Neural cell (in vitro differentiated cells): Measurements from ENCODE around the gene CACNA2D4. TPM values are rescaled to one million over a fixed set of nuclear protein-coding genes. Genes with fewer than 3 reads are reported as not detected.

Experiments used
- H2AFZ ChIP-seq: fragments of 200-600, 300-800 bp; sonication (generic), shearing (Covaris generic); 2 replicates; pipeline ENCODE4 v1.6.0; 2014; ENCODE audit warnings: low read depth, mild to moderate bottlenecking, antibody characterized with exemption, low read length, moderate library complexity
- H3F3A ChIP-seq: fragments of 200-600 bp; shearing (Covaris generic); 2 replicates; pipeline ENCODE4 v1.6.1; 2016; ENCODE audit warnings: mild to moderate bottlenecking, moderate library complexity, mixed read lengths, antibody characterized with exemption, low read length; ENCODE audit not compliant: insufficient read depth, poor library complexity, severe bottlenecking
- H3K27ac ChIP-seq: fragments of 200-600, 300-800 bp; sonication (generic), shearing (Covaris generic); 2 replicates; pipeline ENCODE4 v1.5.1; 2014; ENCODE audit warnings: mild to moderate bottlenecking, low read length, moderate library complexity
- H3K27me3 ChIP-seq: fragments of 300-800, 200-600 bp; sonication (generic), shearing (Covaris generic); 2 replicates; pipeline ENCODE4 v1.6.0; 2014; ENCODE audit warnings: mild to moderate bottlenecking, low read depth, low read length, moderate library complexity; ENCODE audit not compliant: insufficient read depth
- H3K36me3 ChIP-seq: fragments of 300-800, 200-600 bp; sonication (generic), shearing (Covaris generic); 2 replicates; pipeline ENCODE4 v1.5.1; 2014; ENCODE audit warnings: mild to moderate bottlenecking, antibody characterized with exemption, low read length, moderate library complexity; ENCODE audit not compliant: insufficient read depth
- H3K4me2 ChIP-seq: fragments of 300-800, 200-600 bp; sonication (generic), shearing (Covaris generic); 2 replicates; pipeline ENCODE4 v1.6.0; 2014; ENCODE audit warnings: mild to moderate bottlenecking, low read length
- H3K4me3 ChIP-seq: fragments of 300-800, 200-600 bp; sonication (generic), shearing (Covaris generic); 2 replicates; pipeline ENCODE4 v1.5.1; 2014; ENCODE audit warnings: mild to moderate bottlenecking, low read length, moderate library complexity
- H3K79me2 ChIP-seq: fragments of 200-600 bp; shearing (Covaris generic); replicated peaks from 2 replicates; pipeline ENCODE4 v1.6.0; 2014; ENCODE audit warnings: mild to moderate bottlenecking, low read length, moderate library complexity; ENCODE audit not compliant: insufficient read depth
- H3K9ac ChIP-seq: fragments of 300-800, 200-600 bp; sonication (generic), shearing (Covaris generic); 2 replicates; pipeline ENCODE4 v1.6.1; 2016; ENCODE audit warnings: mild to moderate bottlenecking, low read length, mixed read lengths
- H3K9me2 ChIP-seq: fragments of 200-600 bp; shearing (Covaris generic); 2 replicates; pipeline ENCODE4 v1.6.1; 2016; ENCODE audit warnings: mild to moderate bottlenecking, low read length, mixed read lengths; ENCODE audit not compliant: insufficient read depth
- H3K9me3 ChIP-seq: fragments of 200-600, 300-800 bp; sonication (generic), shearing (Covaris generic); 2 replicates; pipeline ENCODE4 v1.6.1; 2016; ENCODE audit warnings: mild to moderate bottlenecking, mixed run types, low read length, moderate library complexity, mixed read lengths
- H4K20me1 ChIP-seq: fragments of 200-600 bp; shearing (Covaris generic); 2 replicates; pipeline ENCODE4 v1.6.1; 2016; ENCODE audit warnings: mild to moderate bottlenecking, mixed run types; ENCODE audit not compliant: insufficient read depth
- EP300 ChIP-seq: fragments of 450-650 bp; conservative IDR thresholded peaks from 2 replicates; pipeline ENCODE4 v1.6.1; 2014; ENCODE audit warnings: antibody characterized with exemption, mild to moderate bottlenecking, moderate library complexity; ENCODE audit not compliant: poor library complexity, severe bottlenecking
- EZH2 ChIP-seq: fragments of 200-600, 300-800 bp; shearing (Covaris generic), sonication (generic); IDR thresholded peaks from 2 replicates; pipeline ENCODE4 v1.6.1; 2014; ENCODE audit warnings: antibody characterized with exemption, low read length, borderline replicate concordance, mild to moderate bottlenecking; ENCODE audit not compliant: insufficient read depth, poor library complexity, severe bottlenecking
- MXI1 ChIP-seq: fragments of 450-650 bp; conservative IDR thresholded peaks from 2 replicates; pipeline ENCODE4 v1.6.1; 2014; ENCODE audit warnings: antibody characterized with exemption, mild to moderate bottlenecking; ENCODE audit not compliant: poor library complexity, severe bottlenecking
- POLR2AphosphoS5 ChIP-seq: IDR thresholded peaks from 2 replicates; pipeline ENCODE4 v1.6.1; 2012
- RAD21 ChIP-seq: fragments of 450-650 bp; conservative IDR thresholded peaks from 2 replicates; pipeline ENCODE4 v1.6.1; 2014; ENCODE audit warnings: antibody characterized with exemption, mild to moderate bottlenecking, moderate library complexity
- REST ChIP-seq: IDR thresholded peaks from 2 replicates; pipeline ENCODE4 v1.6.1; 2012; ENCODE audit warnings: borderline replicate concordance
- SMC3 ChIP-seq: fragments of 450-650 bp; conservative IDR thresholded peaks from 2 replicates; pipeline ENCODE4 v1.6.1; 2014; ENCODE audit warnings: antibody characterized with exemption, mild to moderate bottlenecking, moderate library complexity; ENCODE audit not compliant: poor library complexity
- TAF1 ChIP-seq: IDR thresholded peaks from 2 replicates; pipeline ENCODE4 v1.6.1; 2012; ENCODE audit warnings: low read depth
- polyA plus RNA-seq: library from polyadenylated mRNA; depleted of rRNA; stranded (reverse); fragments of >200 nt; gene quantifications from 2 replicates; pipeline ENCODE4 v1.2.3, GENCODE V29; 2014
- TF ChIP-seq, protein P1 (sequence below): fragments of 450-650 bp; IDR thresholded peaks from 2 replicates; pipeline ENCODE4 v1.5.1; 2014; ENCODE audit warnings: antibody characterized with exemption, mild to moderate bottlenecking, moderate library complexity; ENCODE audit not compliant: poor library complexity, severe bottlenecking

The CACNA2D4 gene
- polyA plus RNA-seq, 1 donor from 2014 or later: not detected

GRCh38 chr12:1793426-1794210 is 124.8 kb downstream of the CACNA2D4 start:
- Histone ChIP-seq H3K9ac (no peak overlapping the region), H3K4me3 (no peak overlapping the region), H3K36me3 (no peaks in the 10 kb centered on the region), H3F3A (no peaks in the 10 kb centered on the region), H4K20me1 (no peaks in the 10 kb centered on the region), H3K27me3 (no peaks in the 10 kb centered on the region), H2AFZ (no peak overlapping the region), H3K9me2 (no peaks in the 10 kb centered on the region), H3K79me2 (no peaks in the 10 kb centered on the region), H3K9me3 (no peaks in the 10 kb centered on the region), H3K27ac (no peak overlapping the region), H3K4me2 (no peak overlapping the region)
- TF ChIP-seq TAF1: no peak
- TF ChIP-seq MXI1: no peak
- TF ChIP-seq RAD21: no peak
- no peak for TF ChIP-seq EZH2
- TF ChIP-seq, protein P1, sequence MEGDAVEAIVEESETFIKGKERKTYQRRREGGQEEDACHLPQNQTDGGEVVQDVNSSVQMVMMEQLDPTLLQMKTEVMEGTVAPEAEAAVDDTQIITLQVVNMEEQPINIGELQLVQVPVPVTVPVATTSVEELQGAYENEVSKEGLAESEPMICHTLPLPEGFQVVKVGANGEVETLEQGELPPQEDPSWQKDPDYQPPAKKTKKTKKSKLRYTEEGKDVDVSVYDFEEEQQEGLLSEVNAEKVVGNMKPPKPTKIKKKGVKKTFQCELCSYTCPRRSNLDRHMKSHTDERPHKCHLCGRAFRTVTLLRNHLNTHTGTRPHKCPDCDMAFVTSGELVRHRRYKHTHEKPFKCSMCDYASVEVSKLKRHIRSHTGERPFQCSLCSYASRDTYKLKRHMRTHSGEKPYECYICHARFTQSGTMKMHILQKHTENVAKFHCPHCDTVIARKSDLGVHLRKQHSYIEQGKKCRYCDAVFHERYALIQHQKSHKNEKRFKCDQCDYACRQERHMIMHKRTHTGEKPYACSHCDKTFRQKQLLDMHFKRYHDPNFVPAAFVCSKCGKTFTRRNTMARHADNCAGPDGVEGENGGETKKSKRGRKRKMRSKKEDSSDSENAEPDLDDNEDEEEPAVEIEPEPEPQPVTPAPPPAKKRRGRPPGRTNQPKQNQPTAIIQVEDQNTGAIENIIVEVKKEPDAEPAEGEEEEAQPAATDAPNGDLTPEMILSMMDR: no peak
- TF ChIP-seq EP300: no peak
- no peak for TF ChIP-seq REST
- no peak for TF ChIP-seq POLR2AphosphoS5
- no peak for TF ChIP-seq SMC3

DNA sequence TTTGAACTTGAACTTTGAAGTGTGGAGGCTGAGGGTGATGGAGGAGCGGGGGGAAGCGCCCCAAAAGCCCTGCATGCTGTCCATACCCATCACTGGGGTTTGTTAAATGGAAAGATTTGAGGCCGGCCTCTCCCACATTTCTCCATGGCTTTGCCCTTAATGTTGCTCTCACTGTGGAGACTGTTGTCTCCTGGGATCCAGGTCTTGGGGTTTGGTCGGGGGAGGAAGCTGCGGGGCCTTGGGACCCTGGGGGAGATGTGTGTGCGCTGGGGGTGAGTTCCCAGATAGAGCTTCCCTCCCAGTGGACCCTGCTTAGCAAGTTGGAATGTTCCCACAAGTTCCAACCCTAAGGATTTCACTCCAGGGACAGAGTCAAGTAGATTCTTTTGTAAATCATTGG is 126.0 kb downstream of the CACNA2D4 start:
- TF ChIP-seq RAD21: no peak
- TF ChIP-seq POLR2AphosphoS5: no peak
- TF ChIP-seq EP300: no peak
- TF ChIP-seq, protein P1: no peak
- no peak for TF ChIP-seq MXI1
- no peak for TF ChIP-seq TAF1
- TF ChIP-seq EZH2: no peak
- no peak for TF ChIP-seq REST
- no peak for TF ChIP-seq SMC3
- H3K4me3 ChIP-seq: no peak overlapping the region
- no peaks in the 10 kb centered on the region for H3K9me3 ChIP-seq
- H3K36me3 ChIP-seq: no peaks in the 10 kb centered on the region
- H2AFZ ChIP-seq: no peak overlapping the region
- H3K9ac ChIP-seq: no peak overlapping the region
- no peaks in the 10 kb centered on the region for H3K27me3 ChIP-seq
- H3F3A ChIP-seq: no peaks in the 10 kb centered on the region
- no peaks in the 10 kb centered on the region for H3K79me2 ChIP-seq
- no peak overlapping the region for H3K27ac ChIP-seq
- H3K9me2 ChIP-seq: no peaks in the 10 kb centered on the region
- no peak overlapping the region for H3K4me2 ChIP-seq
- no peaks in the 10 kb centered on the region for H4K20me1 ChIP-seq
